ENCODE data around the gene HUS1B.

DNA sequence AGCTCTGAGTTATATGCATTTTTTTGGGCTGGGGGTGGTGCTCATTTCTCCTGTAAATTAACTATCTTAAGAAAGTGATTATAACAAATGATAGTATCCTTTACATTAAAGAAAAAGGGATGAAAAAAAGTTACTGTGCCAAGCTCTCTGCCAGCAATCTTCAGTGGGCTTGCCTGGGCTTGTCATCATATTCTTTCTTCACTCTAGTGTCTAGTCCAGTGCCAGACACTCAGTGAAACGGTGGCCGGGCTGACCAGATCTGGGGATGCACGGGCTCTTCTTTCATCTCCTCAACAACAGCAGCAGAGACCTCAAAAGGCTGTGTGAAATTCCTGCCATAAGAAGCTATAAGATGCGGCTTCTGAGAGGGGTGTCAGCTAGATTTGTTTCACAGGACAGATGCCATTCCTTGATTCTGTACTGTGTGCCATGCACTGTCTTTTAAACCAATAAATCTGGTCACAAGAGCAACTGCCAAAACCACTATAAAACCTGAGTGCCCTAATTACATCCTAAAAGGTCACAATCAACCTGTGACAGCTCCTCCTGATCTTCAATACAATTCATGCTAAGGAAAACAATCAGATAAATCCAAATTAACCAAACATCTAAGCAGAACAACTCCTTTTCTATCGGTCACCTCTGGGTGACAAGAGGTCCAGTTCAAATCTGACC lies 23.9 kb upstream of the HUS1B start:
- TF ChIP-seq, protein P1, sequence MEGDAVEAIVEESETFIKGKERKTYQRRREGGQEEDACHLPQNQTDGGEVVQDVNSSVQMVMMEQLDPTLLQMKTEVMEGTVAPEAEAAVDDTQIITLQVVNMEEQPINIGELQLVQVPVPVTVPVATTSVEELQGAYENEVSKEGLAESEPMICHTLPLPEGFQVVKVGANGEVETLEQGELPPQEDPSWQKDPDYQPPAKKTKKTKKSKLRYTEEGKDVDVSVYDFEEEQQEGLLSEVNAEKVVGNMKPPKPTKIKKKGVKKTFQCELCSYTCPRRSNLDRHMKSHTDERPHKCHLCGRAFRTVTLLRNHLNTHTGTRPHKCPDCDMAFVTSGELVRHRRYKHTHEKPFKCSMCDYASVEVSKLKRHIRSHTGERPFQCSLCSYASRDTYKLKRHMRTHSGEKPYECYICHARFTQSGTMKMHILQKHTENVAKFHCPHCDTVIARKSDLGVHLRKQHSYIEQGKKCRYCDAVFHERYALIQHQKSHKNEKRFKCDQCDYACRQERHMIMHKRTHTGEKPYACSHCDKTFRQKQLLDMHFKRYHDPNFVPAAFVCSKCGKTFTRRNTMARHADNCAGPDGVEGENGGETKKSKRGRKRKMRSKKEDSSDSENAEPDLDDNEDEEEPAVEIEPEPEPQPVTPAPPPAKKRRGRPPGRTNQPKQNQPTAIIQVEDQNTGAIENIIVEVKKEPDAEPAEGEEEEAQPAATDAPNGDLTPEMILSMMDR (IDR thresholded peaks at IDR 0.05), result no peak
- TF ChIP-seq POLR2A (IDR thresholded peaks at IDR 0.05; ENCODE audit: low read depth) (no peak), POLR2AphosphoS5 (IDR thresholded peaks at IDR 0.05) (no peak), EP300 (IDR thresholded peaks at IDR 0.05) (no peak)

All from esophagus muscularis mucosa (tissue), 4 donors.